Endothelial cell of hepatic sinusoid (primary cell): ENCODE data around the gene VDR.
"Not testable (repeated sequence)": the region's sequence is repeated elsewhere in the genome, so short reads cannot be mapped to it uniquely, and the experiment has no call there.

Experiments used
- in situ Hi-C: cut with HindIII; loops from 2 replicates; pipeline ENCODE4 v1.10.0; 2017; ENCODE audit warnings: low sequenced_read_pairs

VDR gene

DNA sequence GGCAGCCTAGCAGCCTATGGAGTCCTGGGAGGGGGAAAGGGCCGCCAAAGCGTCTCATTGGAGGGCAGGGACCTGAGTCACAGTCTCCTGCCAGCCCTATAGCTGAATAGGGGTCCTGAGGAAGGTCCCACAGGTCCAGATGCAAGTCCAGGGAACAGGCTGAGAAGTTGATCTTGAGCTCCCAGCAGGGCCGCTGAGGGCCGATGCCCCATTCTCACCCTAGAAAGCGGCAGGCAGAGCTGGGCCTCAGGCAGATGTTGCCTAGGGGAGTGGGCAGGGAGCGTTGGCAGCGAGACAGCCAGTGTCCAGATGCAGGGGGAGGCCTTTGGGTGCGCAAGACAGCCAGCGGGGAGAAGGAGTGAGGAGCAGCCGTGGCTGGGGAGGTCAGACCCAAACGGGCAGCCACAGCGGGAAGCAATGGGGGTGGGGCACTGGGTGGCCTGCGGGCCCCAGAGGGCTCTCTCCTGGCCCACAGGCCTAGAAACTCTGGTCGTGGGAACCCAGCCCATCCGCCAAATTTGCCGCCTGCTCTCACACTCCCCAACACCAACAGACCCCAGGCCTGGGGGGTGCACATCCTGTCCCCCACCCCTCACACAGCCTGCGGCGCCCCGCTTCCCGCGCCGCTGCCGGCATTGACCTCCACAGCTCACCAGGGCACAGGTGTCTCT is 86.2 kb downstream of the VDR start:
- in situ Hi-C loops = loop anchor here (5.0 kb wide), 1 partner anchor 96 kb away; no protein-coding TSS in a partner anchor

DNA sequence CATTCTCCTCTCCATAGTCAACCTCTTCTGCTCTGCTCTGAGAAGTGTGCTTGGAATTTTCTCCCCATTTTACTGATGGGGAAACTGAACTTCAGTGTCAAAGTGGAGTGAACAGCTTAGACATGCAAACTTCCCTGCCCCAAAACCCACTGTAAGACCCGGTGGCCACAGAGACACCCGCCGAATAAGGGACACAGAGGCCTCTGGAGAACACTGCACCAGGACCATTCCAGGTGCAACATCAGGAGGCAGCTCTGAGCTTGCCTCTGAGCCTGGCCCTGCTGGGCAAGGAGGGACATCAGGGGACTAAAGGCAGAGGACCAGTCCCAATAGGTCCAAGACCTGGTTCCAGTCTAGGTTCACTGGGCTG is 86.8 kb downstream of the VDR start:
- in situ Hi-C loops = loop anchor here (5.0 kb wide), 1 partner anchor 96 kb away; no protein-coding TSS in a partner anchor

DNA sequence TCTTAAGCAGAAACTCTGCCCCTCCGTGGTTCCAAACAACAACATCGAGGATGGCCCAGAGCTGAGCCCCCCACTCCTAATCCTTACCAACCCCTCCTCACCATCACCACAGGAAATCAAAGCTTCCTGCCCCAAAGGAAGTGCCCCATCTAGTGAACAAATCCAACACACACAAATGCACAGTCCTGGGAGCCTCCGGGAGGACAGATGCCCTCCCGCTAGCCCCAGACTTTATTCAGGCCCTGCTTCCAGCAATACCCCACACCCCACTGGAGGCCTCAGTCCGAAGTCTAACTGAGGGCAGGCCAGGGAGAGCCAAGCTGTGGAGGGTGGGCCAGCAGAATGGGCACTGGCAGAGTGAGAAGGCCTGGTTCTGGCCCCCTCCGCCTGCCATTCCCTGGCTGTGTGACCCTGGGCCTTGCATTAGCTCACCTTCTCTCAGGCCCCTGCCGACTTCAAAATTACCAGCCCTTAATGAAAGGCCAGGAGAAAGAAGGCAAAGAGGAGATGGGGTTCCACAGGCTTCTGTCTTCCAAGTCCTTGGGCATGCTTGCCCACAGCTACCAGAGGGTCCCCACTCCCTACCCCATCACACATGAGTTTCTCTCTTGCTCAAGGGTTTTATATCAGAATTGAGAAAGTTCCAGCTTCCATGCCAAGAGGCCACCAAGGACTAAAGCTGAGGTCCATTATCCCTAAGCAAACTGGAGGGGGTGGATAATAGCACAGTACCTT is 87.4 kb downstream of the VDR start:
- in situ Hi-C loops = loop anchor here (5.0 kb wide), 1 partner anchor 95 kb away; no protein-coding TSS in a partner anchor

DNA sequence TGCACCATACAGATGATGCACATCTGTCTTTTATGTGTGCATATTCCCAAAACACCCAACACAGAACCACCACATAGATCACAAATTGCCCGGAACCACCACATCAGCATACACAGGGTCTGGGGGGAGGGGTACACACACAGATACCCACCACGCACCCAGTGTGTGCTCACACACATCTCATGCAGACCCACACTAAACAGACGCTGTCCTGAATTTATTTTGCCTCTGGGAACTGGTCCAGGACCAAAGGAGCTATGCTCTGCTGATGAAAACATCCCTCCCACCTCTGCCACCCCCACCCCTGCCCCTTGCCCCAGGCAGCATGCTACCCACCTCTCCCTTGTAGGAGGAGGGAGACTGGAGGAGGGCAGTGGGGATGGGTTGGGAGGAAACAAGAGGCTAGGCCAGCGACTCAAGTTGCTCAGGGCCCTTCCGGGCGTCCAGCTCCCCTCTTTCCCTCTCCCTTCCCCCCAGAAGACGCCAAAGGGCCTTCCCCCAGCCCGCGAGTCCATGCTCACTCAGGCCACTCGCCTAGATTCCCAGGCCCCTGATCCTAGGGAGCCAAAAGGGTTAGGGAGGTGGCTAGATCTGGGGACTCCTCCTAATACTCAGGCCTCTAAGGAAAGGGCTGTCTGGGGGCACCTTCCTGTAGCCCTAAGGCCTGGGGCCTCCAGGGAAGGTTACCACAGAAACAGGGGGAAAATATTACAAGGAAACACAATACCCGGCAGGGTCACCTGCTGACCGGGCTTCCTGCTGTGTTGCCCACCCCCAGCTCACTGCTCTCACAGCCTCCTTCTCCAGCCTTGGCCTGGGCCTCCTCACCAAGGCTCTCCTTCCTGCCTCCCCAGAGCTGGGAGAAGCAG is 88.2 kb downstream of the VDR start:
- in situ Hi-C loops = loop anchor here (5.0 kb wide), 1 partner anchor 94 kb away; no protein-coding TSS in a partner anchor

DNA sequence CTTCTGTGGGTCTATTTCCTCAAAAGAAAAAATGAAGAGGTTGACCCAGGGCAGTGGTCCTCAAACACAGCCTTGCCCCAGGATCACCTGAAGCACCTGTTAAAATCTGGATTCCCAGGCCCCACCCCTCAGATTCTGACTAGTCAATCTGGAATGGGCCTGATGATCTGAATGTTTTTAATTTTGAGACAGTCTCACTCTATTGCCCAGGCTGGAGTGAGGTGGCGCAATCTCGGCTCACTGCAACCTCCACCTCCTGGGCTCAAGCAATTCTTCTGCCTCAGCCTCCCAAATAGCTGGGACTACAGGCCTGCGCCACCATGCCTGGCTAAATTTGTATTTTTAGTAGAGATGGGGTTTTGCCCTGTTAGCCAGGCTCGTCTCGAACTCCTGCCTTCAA is 89.3 kb downstream of the VDR start:
- in situ Hi-C loops = loop anchor here (5.0 kb wide), 1 partner anchor 93 kb away; no protein-coding TSS in a partner anchor

DNA sequence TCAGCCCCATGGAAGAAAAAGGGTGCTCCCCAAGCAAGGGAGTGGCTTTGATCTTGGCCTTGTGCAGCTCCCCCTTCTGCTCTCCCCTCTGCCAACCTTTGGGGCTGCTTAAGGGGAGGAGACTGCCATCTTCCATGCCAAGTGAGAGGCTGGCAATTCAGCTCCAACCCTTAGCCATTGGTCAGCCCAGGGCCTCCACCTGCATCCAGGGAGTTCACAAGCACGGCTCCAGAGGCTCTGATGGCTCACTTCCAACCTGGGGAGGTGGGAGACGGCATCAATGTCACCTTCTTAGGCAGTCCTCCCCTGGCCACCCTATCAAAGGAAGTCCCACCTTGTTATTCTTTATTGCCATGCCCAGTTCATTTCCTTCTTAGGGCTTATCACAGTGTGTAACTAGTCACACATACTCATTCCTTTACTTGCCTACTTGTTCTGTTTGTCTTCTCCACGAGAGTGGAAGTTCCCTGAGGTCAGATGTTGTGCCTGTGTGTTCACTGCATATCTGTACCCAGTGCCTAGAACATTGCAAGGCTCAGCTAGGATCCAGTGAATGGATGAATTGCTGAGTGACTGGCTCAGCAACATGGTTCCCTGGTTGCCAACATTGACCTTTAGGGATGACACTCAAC is 90.1 kb downstream of the VDR start:
- in situ Hi-C loops = loop anchor here (5.0 kb wide), 1 partner anchor 92 kb away; no protein-coding TSS in a partner anchor

DNA sequence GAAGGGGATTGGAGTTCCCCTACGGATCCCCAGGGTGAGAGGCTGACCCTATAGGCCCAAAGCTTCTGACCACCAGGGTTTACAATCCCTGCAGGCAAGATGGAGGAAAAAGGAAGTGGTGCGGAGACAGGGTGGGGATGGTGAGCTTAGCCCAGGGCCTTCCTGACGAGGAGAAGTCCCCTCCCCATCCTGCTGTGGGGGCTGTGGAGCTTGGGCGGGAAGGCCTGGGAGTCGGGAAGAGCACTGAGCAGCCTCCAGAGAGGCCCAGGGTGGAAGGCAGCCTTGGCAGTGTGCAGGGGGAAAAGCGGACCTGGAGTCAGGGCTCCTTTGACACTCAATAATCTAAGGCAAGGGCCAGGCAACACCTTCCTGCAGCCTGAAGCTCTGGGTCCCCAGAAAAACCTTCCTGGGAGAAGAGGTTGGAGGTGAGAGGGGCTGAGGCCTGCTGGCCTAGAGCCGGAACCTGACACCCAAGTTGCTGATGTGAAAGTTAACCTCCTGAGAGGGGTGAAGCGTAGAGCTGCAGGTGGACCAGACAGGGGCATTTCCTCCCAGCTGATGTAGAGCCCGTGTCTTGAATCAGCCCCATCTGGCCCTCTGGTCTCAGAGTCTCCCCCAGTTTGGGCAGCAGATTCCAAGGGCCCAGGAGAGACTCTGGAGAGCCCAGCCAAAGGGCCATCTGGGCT is 91.1 kb downstream of the VDR start:
- in situ Hi-C loops = no loop called here

DNA sequence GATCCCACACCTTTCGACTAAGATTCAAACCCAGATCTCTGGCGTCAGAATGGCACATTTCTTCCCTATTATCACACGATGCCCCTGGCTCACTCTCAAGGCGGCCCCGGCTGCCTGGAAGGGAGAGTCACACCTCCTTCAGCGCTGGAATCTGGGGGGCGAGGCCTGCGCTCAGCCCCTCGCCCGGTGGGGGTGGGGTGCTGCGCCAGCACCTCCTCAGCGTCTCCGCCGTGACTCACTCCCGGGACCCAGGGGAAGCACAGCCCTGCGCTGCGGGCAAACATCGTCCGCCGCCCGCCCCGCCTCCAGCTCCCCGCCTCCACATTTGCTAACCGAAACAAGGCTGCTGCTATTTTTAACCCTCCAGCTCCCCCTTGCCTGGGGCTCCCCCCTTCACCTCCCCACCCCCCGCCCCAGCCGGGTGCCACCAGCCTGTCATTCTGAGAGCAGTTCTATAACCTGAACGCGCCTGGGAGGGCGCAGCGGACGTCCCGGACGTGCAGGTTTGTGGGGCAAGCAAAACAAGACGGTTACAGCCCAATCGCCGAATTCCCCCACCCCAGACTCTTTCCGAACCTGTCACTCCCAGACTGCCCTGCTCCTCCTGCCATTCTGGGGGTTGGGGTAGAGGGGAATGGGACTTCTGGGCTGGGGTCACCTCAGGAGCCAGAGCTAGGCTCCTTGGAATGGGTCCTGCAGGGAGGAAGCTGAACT is 91.8 kb downstream of the VDR start:
- in situ Hi-C loops = no loop called here

DNA sequence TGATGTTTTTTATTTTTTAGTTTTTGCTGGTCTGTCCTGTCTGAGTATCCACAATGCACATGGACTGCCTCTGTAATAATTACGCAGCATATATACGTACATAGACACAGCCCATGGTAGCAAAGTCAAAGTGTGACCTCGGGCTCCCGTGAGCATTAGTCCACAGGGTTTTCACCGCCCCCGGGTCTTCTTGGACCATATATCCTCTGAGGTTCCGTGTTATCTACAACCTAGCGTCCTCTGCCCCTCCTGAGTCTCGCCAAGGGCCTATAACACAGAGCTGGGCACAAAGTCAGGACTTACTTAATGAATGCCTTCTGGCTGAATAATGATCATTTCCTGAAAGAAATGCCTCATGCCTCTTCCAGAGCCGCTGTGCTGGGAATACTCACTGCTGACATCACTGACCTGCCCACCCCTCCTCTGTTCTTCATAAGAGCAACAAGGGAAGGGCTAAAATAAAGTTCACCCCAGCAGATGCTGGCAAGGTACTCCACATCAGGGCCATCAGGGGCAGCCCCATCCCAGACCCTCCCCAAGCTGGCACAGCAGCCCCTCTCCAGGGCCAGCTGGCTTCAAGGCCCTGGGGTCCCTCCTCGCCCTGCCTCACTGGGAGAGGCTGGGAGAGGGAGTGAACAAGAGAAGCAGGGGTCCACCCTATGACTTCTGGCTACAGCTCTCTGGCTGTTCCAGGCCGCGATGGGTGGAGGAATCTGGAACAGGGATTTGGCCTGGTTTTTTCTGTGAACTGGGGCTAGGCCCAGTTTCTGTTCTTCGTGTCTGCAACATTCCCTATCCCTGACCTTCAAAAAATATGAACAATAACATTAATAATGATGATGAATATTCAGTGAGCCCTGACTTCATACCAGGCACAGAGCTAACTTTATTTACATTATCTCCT is 93.0 kb downstream of the VDR start:
- in situ Hi-C loops = no loop called here

DNA sequence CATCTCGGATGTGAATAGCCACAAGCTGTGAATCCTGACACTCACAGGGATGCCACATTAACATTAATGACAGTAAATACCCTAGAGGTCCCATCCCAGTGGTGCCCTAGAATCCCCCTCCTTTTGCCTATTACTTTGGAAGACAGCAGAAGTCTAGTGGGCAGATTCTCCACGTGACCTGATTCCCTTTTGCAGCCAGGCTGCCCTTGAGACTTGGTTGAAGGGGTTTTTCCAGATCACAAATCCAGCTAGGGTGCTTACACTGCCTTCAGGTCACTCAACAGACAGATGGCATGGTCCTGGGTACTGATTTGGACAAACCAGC is 93.8 kb downstream of the VDR start:
- in situ Hi-C loops = no loop called here

DNA sequence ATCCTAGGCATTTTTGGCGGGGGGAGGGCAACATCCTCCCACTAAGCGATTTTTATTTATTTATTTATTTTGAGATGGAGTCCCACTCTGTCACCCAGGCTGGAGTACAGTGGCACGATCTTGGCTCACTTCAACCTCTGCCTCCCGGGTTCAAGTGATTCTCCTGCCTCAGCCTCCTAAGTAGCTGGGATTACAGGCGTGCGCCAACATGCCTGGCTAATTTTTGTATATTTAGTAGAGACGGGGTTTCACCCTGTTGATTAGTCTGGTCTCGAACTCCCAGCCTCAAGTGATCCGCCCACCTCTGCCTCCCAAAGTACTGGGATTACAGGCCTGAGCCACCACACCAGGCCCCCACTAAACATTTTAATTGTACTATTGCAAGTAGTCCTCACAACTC is 95.3 kb downstream of the VDR start:
- in situ Hi-C loops = not testable (repeated sequence)

DNA sequence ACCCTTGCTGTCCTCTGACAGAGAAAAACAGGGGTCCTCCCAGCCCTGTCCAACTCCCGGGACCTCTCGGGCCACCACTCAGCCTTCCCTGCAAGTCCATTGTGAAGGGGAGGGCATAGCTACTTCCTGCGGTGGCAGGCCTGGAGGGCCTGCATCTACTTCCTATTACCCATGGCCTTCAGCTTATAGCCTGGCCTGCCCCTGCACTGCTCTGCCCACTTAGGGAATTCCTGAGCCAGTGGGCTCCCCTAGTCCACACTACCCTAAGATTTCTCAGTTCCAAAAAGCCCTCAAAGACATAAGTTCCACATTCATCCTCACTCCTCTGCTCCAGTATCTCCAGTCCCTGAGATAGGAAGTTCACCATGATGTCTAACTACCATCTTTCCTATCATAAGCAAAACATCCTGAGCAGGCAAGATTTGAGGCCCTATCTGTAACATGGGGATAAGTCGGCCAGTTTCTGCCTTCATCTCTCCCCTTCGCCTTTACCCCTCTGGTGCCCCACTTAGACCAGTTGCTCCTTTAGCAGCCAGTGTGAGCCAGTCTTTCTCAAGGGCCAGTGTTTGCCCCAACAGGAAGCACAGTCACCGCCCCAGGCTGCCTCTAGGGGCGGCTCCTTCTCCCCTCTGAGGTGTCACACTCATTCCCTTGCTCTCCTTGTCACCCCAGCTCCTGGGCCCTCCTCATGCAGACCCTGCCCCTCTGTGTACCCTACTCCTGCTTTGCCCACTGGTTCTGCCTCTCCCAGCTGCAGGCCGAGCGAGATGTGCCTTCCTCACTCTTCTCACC is 96.0 kb downstream of the VDR start:
- in situ Hi-C loops = no loop called here

DNA sequence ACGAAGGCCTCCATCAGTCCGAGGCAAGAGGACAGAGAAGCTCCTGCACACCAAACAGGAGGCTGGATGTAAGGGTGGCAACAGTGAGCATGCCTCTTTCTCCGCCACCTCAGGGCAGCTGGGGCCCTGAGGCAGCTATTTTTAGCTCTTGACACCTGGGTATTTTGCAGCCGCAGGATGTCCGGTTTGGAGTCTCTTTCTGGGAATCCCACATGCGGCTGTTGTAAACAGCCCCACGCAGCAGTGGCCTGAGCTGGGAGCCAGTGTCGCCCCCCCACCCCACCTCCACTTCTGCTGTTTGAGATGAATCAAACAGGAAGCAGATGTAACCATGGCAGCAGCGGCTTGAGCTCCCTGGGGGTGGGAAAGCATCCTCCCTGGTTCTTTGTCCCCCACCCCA is 96.7 kb downstream of the VDR start:
- in situ Hi-C loops = no loop called here

DNA sequence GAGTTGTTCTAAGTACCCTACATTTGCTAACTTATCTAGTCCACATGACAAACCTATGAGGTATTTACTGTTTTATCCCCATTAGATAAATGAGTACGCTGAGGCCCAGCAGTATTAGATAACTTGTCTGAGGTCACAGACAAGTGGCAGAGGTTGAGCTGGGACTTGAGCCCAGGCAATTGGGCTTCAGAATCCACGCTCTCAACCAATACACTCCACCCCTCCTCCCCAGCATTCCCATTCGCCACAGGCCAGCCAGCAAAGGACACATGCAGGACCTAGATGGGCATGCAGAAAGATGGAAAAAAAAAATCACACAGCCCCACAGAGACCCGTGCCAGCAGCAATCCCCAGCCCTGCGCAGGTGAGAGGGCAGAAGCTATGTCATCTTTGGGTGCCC is 97.5 kb downstream of the VDR start:
- in situ Hi-C loops = no loop called here

DNA sequence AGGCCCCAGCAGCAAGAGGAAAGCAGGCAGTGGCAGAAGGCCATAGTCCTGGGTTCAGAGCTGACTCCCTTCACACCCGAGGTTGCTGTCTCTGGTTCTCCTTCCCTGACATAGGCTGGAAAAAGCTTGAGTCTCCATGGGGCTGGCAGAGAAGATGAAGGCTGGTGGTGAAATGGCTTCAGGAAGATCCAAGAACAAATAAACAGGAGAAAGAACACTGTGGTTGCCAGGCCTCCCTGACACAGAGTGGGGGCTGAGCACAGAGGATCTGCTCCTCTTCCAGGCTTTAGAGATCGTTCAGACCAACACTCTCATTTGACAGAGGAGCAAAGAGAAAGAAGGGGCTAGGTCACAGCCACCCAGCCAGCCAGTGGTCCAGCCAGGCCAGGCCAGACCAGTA is 99.4 kb downstream of the VDR start:
- in situ Hi-C loops = no loop called here

DNA sequence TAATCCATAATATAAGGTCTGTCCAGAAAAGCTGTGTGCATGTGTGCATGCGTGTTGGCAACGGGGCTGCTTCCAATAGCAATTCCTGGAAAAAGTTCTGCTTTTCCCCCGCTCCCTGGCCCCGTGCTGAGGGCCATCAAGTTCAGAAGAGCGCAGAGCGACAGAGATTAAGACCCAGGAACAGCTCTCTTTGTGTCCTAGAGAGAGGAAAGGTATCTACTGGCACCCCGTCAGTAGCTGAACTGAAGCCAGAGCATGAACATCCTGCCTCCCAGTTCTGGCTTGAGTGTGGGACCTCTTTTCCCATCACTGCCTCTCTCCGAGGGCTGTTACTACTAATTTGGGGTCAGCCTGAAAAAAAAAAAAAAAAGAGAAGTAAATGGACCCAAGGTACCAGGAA is 100.6 kb downstream of the VDR start:
- in situ Hi-C loops = no loop called here

DNA sequence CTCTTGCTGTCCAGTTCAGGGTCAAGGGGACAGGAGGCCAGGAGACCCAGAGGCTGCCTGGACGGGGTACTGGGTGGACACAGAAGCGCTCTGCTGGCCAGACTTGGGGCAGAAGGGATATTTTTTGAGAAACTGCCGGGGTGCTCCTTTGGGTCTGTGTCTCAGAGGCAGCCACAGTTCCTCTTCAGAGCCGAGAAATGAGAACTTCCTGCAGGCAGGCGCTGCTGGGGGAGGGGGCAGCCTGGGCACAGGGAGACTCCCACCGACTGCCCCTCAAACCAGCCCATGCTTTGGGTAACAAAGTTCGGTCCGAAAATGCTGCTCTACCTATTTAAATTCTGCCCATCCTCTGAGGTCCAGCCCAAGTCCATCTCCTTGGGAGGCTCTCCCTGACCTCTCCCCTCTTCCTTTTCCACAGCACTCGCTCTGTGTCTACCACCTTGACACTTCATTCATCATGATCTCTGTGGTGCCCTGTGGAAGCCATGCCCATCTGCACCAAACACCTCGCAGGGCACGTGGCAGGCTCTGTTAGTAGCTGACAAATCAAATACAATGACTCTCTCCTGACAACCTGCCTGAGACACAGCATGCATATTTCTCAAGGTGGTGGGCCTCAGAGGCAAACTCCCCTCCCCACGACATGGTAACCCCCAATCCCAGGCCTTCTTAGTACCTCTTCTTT is 101.5 kb downstream of the VDR start:
- in situ Hi-C loops = no loop called here
